HepG2 (cell line): ENCODE results near the gene CTRB2. TPM values are rescaled to one million over a fixed set of nuclear protein-coding genes. Genes with fewer than 3 reads are reported as not detected.

Experiments
- ATF4 ChIP-seq, 2 experiments: fragments of 450-650 bp in 1 of 2; sonication (generic) in 1 of 2; formaldehyde crosslinking; IDR thresholded peaks; 2 replicates each; pipeline versions ENCODE4 v1.5.0 to v1.8.0; 2020 to 2022; ENCODE audit warnings: mild to moderate bottlenecking in 1 of 2, missing genetic modification reagents in 1 of 2
- BHLHE40 ChIP-seq: IDR thresholded peaks from 2 replicates; pipeline ENCODE4 v1.6.1; 2011; ENCODE audit warnings: low read length, improper control_type of control experiment
- CTCF ChIP-seq: sonication (generic); formaldehyde crosslinking; IDR thresholded peaks from 2 replicates; pipeline ENCODE4 v1.5.0; 2020; ENCODE audit warnings: mild to moderate bottlenecking, missing genetic modification reagents, moderate library complexity
- ELF1 ChIP-seq: sonication (generic); formaldehyde crosslinking; IDR thresholded peaks from 2 replicates; pipeline ENCODE4 v1.4.0; 2020; ENCODE audit warnings: missing genetic modification reagents
- KDM5B ChIP-seq: sonication (generic); formaldehyde crosslinking; IDR thresholded peaks from 2 replicates; pipeline ENCODE4 v1.4.0; 2020; ENCODE audit warnings: missing genetic modification reagents, mild to moderate bottlenecking, borderline replicate concordance
- KLF12 ChIP-seq: sonication (generic); formaldehyde crosslinking; IDR thresholded peaks from 2 replicates; pipeline ENCODE4 v1.4.0; 2020; ENCODE audit warnings: missing genetic modification reagents, borderline replicate concordance
- POLR2AphosphoS5 ChIP-seq: IDR thresholded peaks from 2 replicates; pipeline ENCODE4 v1.6.1; 2012; ENCODE audit warnings: low read depth, low read length
- RNF2 ChIP-seq: fragments of 450-650 bp; conservative IDR thresholded peaks from 2 replicates; pipeline ENCODE4 v1.6.1; 2016; ENCODE audit warnings: low read depth
- SIN3B ChIP-seq: fragments of 150-350 bp; IDR thresholded peaks from 2 replicates; pipeline ENCODE4 v1.6.1; 2014; ENCODE audit warnings: low read length
- SKIL ChIP-seq: sonication (generic); formaldehyde crosslinking; IDR thresholded peaks from 2 replicates; pipeline ENCODE4 v1.8.0; 2022; ENCODE audit warnings: missing genetic modification reagents, mild to moderate bottlenecking, moderate library complexity, borderline replicate concordance
- ZBTB1 ChIP-seq: sonication (generic); formaldehyde crosslinking; IDR thresholded peaks from 2 replicates; pipeline ENCODE4 v1.4.0; 2020; ENCODE audit warnings: missing genetic modification reagents, borderline replicate concordance
- ZFP36 ChIP-seq: fragments of 150-350 bp; IDR thresholded peaks from 2 replicates; pipeline ENCODE4 v1.6.1; 2018; ENCODE audit warnings: borderline replicate concordance, low read length, low read depth; ENCODE audit not compliant: partially characterized antibody
- ZNF230 ChIP-seq: sonication (generic); formaldehyde crosslinking; IDR thresholded peaks from 2 replicates; pipeline ENCODE4 v1.4.0; 2020; ENCODE audit warnings: mild to moderate bottlenecking, missing genetic modification reagents
- ZNF704 ChIP-seq: sonication (generic); formaldehyde crosslinking; IDR thresholded peaks from 2 replicates; pipeline ENCODE4 v1.8.1; 2023; ENCODE audit warnings: mild to moderate bottlenecking, inconsistent platforms, moderate library complexity, missing genetic modification reagents, borderline replicate concordance
- ZNF710 ChIP-seq: sonication (generic); formaldehyde crosslinking; IDR thresholded peaks from 2 replicates; pipeline ENCODE4 v1.5.0; 2020; ENCODE audit warnings: mild to moderate bottlenecking, missing genetic modification reagents, borderline replicate concordance
- ZNF839 ChIP-seq: sonication (generic); formaldehyde crosslinking; IDR thresholded peaks from 2 replicates; pipeline ENCODE4 v1.4.0; 2020; ENCODE audit warnings: missing genetic modification reagents, mild to moderate bottlenecking, borderline replicate concordance
- ZSCAN25 ChIP-seq: sonication (generic); formaldehyde crosslinking; IDR thresholded peaks from 2 replicates; pipeline ENCODE4 v1.8.0; 2022; ENCODE audit warnings: mild to moderate bottlenecking, missing genetic modification reagents
- polyA plus RNA-seq, 8 experiments: library from polyadenylated mRNA; depleted of rRNA in 3 of 8; stranded (reverse) in 7 of 8; unstranded in 1 of 8; fragments of >200 nt; fragmentation: Illumina TruSeq in 4 of 8; extraction: Trizol in 4 of 8; gene quantifications; 2 replicates each; pipeline versions ENCODE4 v1.2.1 to v1.2.3, GENCODE V29; 2011 to 2016; ENCODE audit warnings: low read depth in 4 of 8, missing spikeins in 1 of 8, mixed read lengths in 1 of 8; ENCODE audit not compliant: insufficient read depth in 1 of 8
- total RNA-seq, 5 experiments: library from RNA; depleted of rRNA; stranded (reverse); fragments of >200 nt; fragmentation: Illumina TruSeq; extraction: Trizol; gene quantifications; 2 replicates each; pipeline ENCODE4 v1.2.3, GENCODE V29; 2016; ENCODE audit warnings: low read depth in 1 of 5

Gene CTRB2
- total and polyA plus RNA-seq, 2 of the 13 experiments (the other 11 are each of a cell fraction or from before 2014, with no cell fraction given) = 0.13 TPM; not detected in 1

- no peak for TF ChIP-seq KLF12 (CRISPR knock-in tag)
- TF ChIP-seq ATF4 (CRISPR knock-in tag; IDR thresholded peaks at IDR 0.05) = no peak
- TF ChIP-seq RNF2 = no peak
- no peak for TF ChIP-seq ZNF230 (CRISPR knock-in tag)
- 0 out of 2 replicates have a peak, but pooled peaks have one; percentile 12 for TF ChIP-seq ELF1 (CRISPR knock-in tag)
- TF ChIP-seq ZNF710 (CRISPR knock-in tag) = no peak
- TF ChIP-seq KDM5B (CRISPR knock-in tag) = no peak; the same call in 1 of the 2 replicates
- no peak for TF ChIP-seq SIN3B
- no peak for TF ChIP-seq ZBTB1 (CRISPR knock-in tag)
- TF ChIP-seq ZSCAN25 (CRISPR knock-in tag) = no peak
- TF ChIP-seq POLR2AphosphoS5 = peak; percentile 4; the same call in 1 of the 2 replicates
- TF ChIP-seq BHLHE40 = no peak
- 0 out of 2 replicates have a peak, but pooled peaks have one; percentile 3 for TF ChIP-seq CTCF
- 0 out of 2 replicates have a peak, but pooled peaks have one; percentile 4 for TF ChIP-seq SKIL (CRISPR knock-in tag)
- TF ChIP-seq ZFP36 = no peak
- TF ChIP-seq ZNF704 (CRISPR knock-in tag) = no peak
- no peak for TF ChIP-seq ZNF839 (CRISPR knock-in tag)
These were observed 20.6 kb upstream of the CTRB2 start (continued) for GRCh38 chr16:75227361-75228142.
